ENCODE results near the gene COG6. TPM values are rescaled to one million over a fixed set of nuclear protein-coding genes. Genes with fewer than 3 reads are reported as not detected.

Gene COG6
- total RNA-seq, 1 donor from 2014 or later = 36.2 TPM

DNA sequence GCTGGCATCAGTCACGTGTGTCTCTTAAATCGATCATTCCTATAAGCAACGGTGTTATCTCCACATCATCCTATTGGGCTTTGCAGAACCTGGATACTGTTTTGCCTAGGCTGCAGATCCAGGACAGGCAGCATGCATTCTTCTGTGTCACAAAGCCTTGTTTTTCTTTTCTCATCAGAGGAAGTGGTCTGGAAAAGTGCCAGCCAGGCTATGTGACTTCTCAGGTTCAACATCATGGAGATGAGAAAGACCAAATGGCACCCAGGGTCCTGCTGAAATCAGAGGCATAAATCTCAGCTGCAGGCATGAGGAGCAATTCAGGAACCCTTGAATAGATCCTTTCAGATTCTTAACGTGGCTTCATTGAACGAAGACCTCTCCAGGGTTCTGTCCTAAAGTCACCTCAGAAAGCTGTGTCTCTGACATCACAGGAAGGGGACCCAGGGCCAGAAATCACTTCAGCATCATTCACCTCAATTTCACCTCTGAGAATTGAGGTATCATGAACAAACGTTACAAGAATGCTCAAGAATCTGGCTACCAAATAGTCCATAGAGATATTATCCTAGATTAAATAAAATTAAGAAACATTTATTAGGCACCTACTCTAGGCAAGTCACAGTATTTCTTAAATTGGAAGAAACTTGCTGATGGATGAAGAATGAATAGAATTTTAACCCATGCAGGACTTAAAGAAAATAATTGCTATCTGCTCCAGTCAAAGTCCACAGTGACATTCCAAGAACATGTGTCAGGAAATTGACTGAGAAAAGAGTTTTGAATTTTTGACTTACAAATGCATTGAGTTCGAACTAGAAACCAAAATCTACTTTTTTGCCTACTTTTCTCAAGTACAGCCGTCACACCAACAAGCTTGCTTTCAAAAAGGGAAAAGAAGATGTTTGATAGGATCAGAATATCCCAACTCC lies 124.1 kb downstream of the COG6 start:
- peaks cover 17% of the 10 kb centered on the region for H3K4me1 Mint-ChIP-seq
- H3K9me3 Mint-ChIP-seq = peaks cover 3% of the 10 kb centered on the region
- H3K27me3 Mint-ChIP-seq (ENCODE audit: low read depth) = no peaks in the 10 kb centered on the region
- TF ChIP-seq, protein P1, sequence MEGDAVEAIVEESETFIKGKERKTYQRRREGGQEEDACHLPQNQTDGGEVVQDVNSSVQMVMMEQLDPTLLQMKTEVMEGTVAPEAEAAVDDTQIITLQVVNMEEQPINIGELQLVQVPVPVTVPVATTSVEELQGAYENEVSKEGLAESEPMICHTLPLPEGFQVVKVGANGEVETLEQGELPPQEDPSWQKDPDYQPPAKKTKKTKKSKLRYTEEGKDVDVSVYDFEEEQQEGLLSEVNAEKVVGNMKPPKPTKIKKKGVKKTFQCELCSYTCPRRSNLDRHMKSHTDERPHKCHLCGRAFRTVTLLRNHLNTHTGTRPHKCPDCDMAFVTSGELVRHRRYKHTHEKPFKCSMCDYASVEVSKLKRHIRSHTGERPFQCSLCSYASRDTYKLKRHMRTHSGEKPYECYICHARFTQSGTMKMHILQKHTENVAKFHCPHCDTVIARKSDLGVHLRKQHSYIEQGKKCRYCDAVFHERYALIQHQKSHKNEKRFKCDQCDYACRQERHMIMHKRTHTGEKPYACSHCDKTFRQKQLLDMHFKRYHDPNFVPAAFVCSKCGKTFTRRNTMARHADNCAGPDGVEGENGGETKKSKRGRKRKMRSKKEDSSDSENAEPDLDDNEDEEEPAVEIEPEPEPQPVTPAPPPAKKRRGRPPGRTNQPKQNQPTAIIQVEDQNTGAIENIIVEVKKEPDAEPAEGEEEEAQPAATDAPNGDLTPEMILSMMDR (conservative IDR thresholded peaks at IDR 0.05) = no peak
- H3K4me3 Mint-ChIP-seq = no peak overlapping the region
- no peak overlapping the region for H3K27ac Mint-ChIP-seq (ENCODE audit: unreplicated experiment)
- H3K36me3 Mint-ChIP-seq (ENCODE audit: low read depth) = peaks cover 3% of the 10 kb centered on the region
- no peak for DNase-seq (ENCODE audit: low read depth, low spot score)

DNA sequence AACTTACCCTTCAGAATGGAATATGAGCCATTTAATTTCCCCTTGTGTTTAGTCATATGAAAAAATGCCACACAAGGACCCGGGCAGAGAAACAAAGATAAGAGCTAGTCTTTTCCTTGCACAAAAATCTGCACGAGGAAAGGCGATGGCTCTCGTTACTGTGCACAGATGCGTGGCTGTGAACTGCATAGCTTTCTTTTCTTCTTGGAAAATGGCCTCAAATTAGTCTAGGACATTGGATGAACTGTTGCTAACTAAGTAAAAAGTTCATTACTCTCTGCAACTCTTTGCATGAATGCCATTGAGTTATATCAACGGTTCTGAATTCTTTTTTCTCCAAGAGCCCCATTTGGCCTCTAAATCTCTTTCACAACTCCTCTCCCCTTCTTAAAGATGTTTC lies 125.2 kb downstream of the COG6 start:
- no peak overlapping the region for H3K4me3 Mint-ChIP-seq
- TF ChIP-seq, protein P1 (conservative IDR thresholded peaks at IDR 0.05) = no peak
- no peaks in the 10 kb centered on the region for H3K27me3 Mint-ChIP-seq (ENCODE audit: low read depth)
- H3K9me3 Mint-ChIP-seq = peaks cover 3% of the 10 kb centered on the region
- no peak for DNase-seq (ENCODE audit: low read depth, low spot score)
- peaks cover 3% of the 10 kb centered on the region for H3K36me3 Mint-ChIP-seq (ENCODE audit: low read depth)
- H3K27ac Mint-ChIP-seq (ENCODE audit: unreplicated experiment) = no peak overlapping the region
- H3K4me1 Mint-ChIP-seq = peaks cover 20% of the 10 kb centered on the region

DNA sequence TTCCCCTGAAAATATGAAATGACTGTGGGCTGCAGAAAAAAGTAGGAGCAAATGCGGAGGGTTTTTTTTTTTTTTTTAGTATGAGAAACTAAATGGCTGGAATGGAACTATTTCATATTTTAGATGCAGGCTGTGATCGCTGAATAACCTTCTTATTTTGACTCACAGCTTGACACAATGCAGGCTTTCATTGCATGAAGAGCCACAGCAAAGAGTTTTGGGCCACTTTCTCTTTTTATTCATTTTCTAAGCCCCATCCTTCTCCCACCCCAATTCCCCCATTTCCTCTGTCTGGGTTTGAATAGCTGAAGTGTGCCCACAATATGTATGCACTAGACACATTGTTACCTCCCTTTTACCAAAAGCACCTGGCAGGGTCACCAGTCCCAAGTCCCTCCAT lies 125.9 kb downstream of the COG6 start:
- TF ChIP-seq, protein P1 (conservative IDR thresholded peaks at IDR 0.05) = no peak
- Mint-ChIP-seq H3K4me1 (peaks cover 26% of the 10 kb centered on the region), H3K36me3 (ENCODE audit: low read depth) (peaks cover 3% of the 10 kb centered on the region), H3K27me3 (ENCODE audit: low read depth) (no peaks in the 10 kb centered on the region), H3K9me3 (peaks cover 3% of the 10 kb centered on the region), H3K27ac (ENCODE audit: unreplicated experiment) (peak overlapping the region; percentile 38), H3K4me3 (peak overlapping the region; percentile 31)
- no peak for DNase-seq (ENCODE audit: low read depth, low spot score)

DNA sequence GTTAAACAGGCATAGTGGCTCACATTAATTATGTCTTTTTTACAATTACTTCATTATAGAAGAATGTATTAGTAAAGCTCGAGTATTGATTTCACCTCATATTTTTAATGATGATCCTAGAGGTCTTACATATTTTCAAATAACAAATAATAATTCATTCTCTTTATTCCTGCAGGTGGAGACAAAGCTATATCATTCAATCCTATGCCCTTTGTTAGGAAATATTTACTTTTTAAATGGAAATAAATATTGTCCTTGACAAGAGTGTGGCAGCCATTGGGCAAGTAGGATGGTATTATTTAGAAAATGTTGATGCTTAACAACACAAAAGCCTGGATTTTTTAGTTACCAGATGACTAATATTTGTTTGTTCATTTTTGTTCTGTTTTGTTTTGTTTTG lies 127.6 kb downstream of the COG6 start:
- peaks cover 3% of the 10 kb centered on the region for H3K9me3 Mint-ChIP-seq
- no peak overlapping the region for H3K27ac Mint-ChIP-seq (ENCODE audit: unreplicated experiment)
- no peaks in the 10 kb centered on the region for H3K36me3 Mint-ChIP-seq (ENCODE audit: low read depth)
- no peaks in the 10 kb centered on the region for H3K27me3 Mint-ChIP-seq (ENCODE audit: low read depth)
- peaks cover 38% of the 10 kb centered on the region for H3K4me1 Mint-ChIP-seq
- no peak for DNase-seq (ENCODE audit: low read depth, low spot score)
- no peak overlapping the region for H3K4me3 Mint-ChIP-seq
- TF ChIP-seq, protein P1 (conservative IDR thresholded peaks at IDR 0.05) = no peak

DNA sequence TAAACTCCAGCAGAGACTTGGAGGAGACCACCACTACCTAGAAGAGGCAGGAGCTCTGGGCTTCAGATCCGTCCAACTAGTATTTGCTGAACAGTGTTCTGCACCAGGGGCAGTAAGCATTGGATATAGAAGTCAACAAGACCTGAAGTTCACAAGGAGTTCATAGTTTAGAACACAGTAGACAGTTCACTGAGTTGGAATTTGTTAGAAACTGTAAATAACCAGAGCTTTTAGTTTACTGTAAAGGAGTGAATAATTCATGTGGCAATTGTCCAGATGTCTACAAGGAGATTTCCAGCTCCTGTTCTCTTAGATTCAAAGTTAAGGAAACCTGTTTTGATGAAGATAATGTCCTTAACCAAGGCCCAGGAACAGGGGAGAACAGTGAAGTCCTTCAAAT lies 128.9 kb downstream of the COG6 start:
- Mint-ChIP-seq H3K4me1 (peaks cover 38% of the 10 kb centered on the region), H3K4me3 (no peak overlapping the region), H3K36me3 (ENCODE audit: low read depth) (peaks cover 2% of the 10 kb centered on the region), H3K27me3 (ENCODE audit: low read depth) (no peaks in the 10 kb centered on the region), H3K27ac (ENCODE audit: unreplicated experiment) (no peak overlapping the region), H3K9me3 (peaks cover 4% of the 10 kb centered on the region)
- TF ChIP-seq, protein P1 (conservative IDR thresholded peaks at IDR 0.05) = no peak
- DNase-seq (ENCODE audit: low read depth, low spot score) = no peak
